ENCODE measurements around the gene CNKSR2.

GRCh38 chrX:21354725-21355124 lies 19.5 kb upstream of the CNKSR2 start:
- TF ChIP-seq CTCF (IDR thresholded peaks at IDR 0.05) (no peak), POLR2A (IDR thresholded peaks at IDR 0.05) (no peak), EP300 (IDR thresholded peaks at IDR 0.05) (no peak)
